Measurements from ENCODE around the gene GOLIM4.

The GOLIM4 gene

GRCh38 chr3:168051070-168051469, 44.7 kb downstream of the GOLIM4 start:
- H3K27ac ChIP-seq (ENCODE audit: insufficient read depth, low read length, poor library complexity, severe bottlenecking) = no peak overlapping the region
- H3K4me3 ChIP-seq (ENCODE audit: insufficient read depth, low read depth, low read length, poor library complexity, severe bottlenecking) = no peak overlapping the region
- H3K27me3 ChIP-seq (replicated peaks; ENCODE audit: control insufficient read depth, insufficient read depth, low read length, poor library complexity, severe bottlenecking) = no peaks in the 10 kb centered on the region
- no peaks in the 10 kb centered on the region for H3K36me3 ChIP-seq (ENCODE audit: control insufficient read depth, insufficient read depth, low read length)
- no peak for DNase-seq
- no peaks in the 10 kb centered on the region for H3K4me1 ChIP-seq (ENCODE audit: control insufficient read depth, insufficient read depth, low read length, poor library complexity, severe bottlenecking)
- H3K9me3 ChIP-seq (ENCODE audit: control insufficient read depth, low read length) = no peaks in the 10 kb centered on the region

- H3K36me3 ChIP-seq (ENCODE audit: control insufficient read depth, insufficient read depth, low read length) = no peaks in the 10 kb centered on the region
- no peak for DNase-seq
- no peaks in the 10 kb centered on the region for H3K9me3 ChIP-seq (ENCODE audit: control insufficient read depth, low read length)
- no peaks in the 10 kb centered on the region for H3K27me3 ChIP-seq (replicated peaks; ENCODE audit: control insufficient read depth, insufficient read depth, low read length, poor library complexity, severe bottlenecking)
- H3K27ac ChIP-seq (ENCODE audit: insufficient read depth, low read length, poor library complexity, severe bottlenecking) = no peak overlapping the region
- H3K4me1 ChIP-seq (ENCODE audit: control insufficient read depth, insufficient read depth, low read length, poor library complexity, severe bottlenecking) = no peaks in the 10 kb centered on the region
- H3K4me3 ChIP-seq (ENCODE audit: insufficient read depth, low read depth, low read length, poor library complexity, severe bottlenecking) = no peak overlapping the region
These were observed 46.3 kb downstream of the GOLIM4 start for GRCh38 chr3:168049367-168049974.

- H3K27ac ChIP-seq (ENCODE audit: insufficient read depth, low read length, poor library complexity, severe bottlenecking) = no peak overlapping the region
These were observed 47.1 kb downstream of the GOLIM4 start for GRCh38 chr3:168048414-168049330.

GRCh38 chr3:168047936-168048335, 47.8 kb downstream of the GOLIM4 start:
- H3K4me1 ChIP-seq (ENCODE audit: control insufficient read depth, insufficient read depth, low read length, poor library complexity, severe bottlenecking) = no peaks in the 10 kb centered on the region
- H3K27ac ChIP-seq (ENCODE audit: insufficient read depth, low read length, poor library complexity, severe bottlenecking) = no peak overlapping the region
- no peaks in the 10 kb centered on the region for H3K9me3 ChIP-seq (ENCODE audit: control insufficient read depth, low read length)
- no peaks in the 10 kb centered on the region for H3K27me3 ChIP-seq (replicated peaks; ENCODE audit: control insufficient read depth, insufficient read depth, low read length, poor library complexity, severe bottlenecking)
- no peak for DNase-seq
- no peak overlapping the region for H3K4me3 ChIP-seq (ENCODE audit: insufficient read depth, low read depth, low read length, poor library complexity, severe bottlenecking)
- H3K36me3 ChIP-seq (ENCODE audit: control insufficient read depth, insufficient read depth, low read length) = no peaks in the 10 kb centered on the region

More at GRCh38 chr3:168048414-168049330, 47.1 kb downstream of the GOLIM4 start:
- Histone ChIP-seq H3K36me3 (ENCODE audit: control insufficient read depth, insufficient read depth, low read length) (no peaks in the 10 kb centered on the region), H3K9me3 (ENCODE audit: control insufficient read depth, low read length) (no peaks in the 10 kb centered on the region), H3K4me1 (ENCODE audit: control insufficient read depth, insufficient read depth, low read length, poor library complexity, severe bottlenecking) (no peaks in the 10 kb centered on the region), H3K27me3 (replicated peaks; ENCODE audit: control insufficient read depth, insufficient read depth, low read length, poor library complexity, severe bottlenecking) (no peaks in the 10 kb centered on the region), H3K4me3 (ENCODE audit: insufficient read depth, low read depth, low read length, poor library complexity, severe bottlenecking) (no peak overlapping the region)
- no peak for DNase-seq

- no peaks in the 10 kb centered on the region for H3K27me3 ChIP-seq (replicated peaks; ENCODE audit: control insufficient read depth, insufficient read depth, low read length, poor library complexity, severe bottlenecking)
- H3K9me3 ChIP-seq (ENCODE audit: control insufficient read depth, low read length) = no peaks in the 10 kb centered on the region
- H3K36me3 ChIP-seq (ENCODE audit: control insufficient read depth, insufficient read depth, low read length) = no peaks in the 10 kb centered on the region
- no peak for DNase-seq
- H3K4me3 ChIP-seq (ENCODE audit: insufficient read depth, low read depth, low read length, poor library complexity, severe bottlenecking) = no peak overlapping the region
- H3K4me1 ChIP-seq (ENCODE audit: control insufficient read depth, insufficient read depth, low read length, poor library complexity, severe bottlenecking) = no peaks in the 10 kb centered on the region
- no peak overlapping the region for H3K27ac ChIP-seq (ENCODE audit: insufficient read depth, low read length, poor library complexity, severe bottlenecking)
These were observed 48.4 kb downstream of the GOLIM4 start for GRCh38 chr3:168047190-168047795.

- Histone ChIP-seq H3K36me3 (ENCODE audit: control insufficient read depth, insufficient read depth, low read length) (no peaks in the 10 kb centered on the region), H3K27me3 (replicated peaks; ENCODE audit: control insufficient read depth, insufficient read depth, low read length, poor library complexity, severe bottlenecking) (no peaks in the 10 kb centered on the region), H3K4me3 (ENCODE audit: insufficient read depth, low read depth, low read length, poor library complexity, severe bottlenecking) (no peak overlapping the region), H3K9me3 (ENCODE audit: control insufficient read depth, low read length) (no peaks in the 10 kb centered on the region), H3K27ac (ENCODE audit: insufficient read depth, low read length, poor library complexity, severe bottlenecking) (no peak overlapping the region), H3K4me1 (ENCODE audit: control insufficient read depth, insufficient read depth, low read length, poor library complexity, severe bottlenecking) (no peaks in the 10 kb centered on the region)
- no peak for DNase-seq
These were observed 51.7 kb downstream of the GOLIM4 start for GRCh38 chr3:168044049-168044448.

- no peaks in the 10 kb centered on the region for H3K27me3 ChIP-seq (replicated peaks; ENCODE audit: control insufficient read depth, insufficient read depth, low read length, poor library complexity, severe bottlenecking)
- no peak for DNase-seq
- H3K9me3 ChIP-seq (ENCODE audit: control insufficient read depth, low read length) = no peaks in the 10 kb centered on the region
- H3K4me1 ChIP-seq (ENCODE audit: control insufficient read depth, insufficient read depth, low read length, poor library complexity, severe bottlenecking) = no peaks in the 10 kb centered on the region
- no peak overlapping the region for H3K4me3 ChIP-seq (ENCODE audit: insufficient read depth, low read depth, low read length, poor library complexity, severe bottlenecking)
- no peak overlapping the region for H3K27ac ChIP-seq (ENCODE audit: insufficient read depth, low read length, poor library complexity, severe bottlenecking)
- H3K36me3 ChIP-seq (ENCODE audit: control insufficient read depth, insufficient read depth, low read length) = no peaks in the 10 kb centered on the region
These were observed 55.0 kb downstream of the GOLIM4 start for GRCh38 chr3:168040607-168041208.

GRCh38 chr3:168037020-168037419, 58.7 kb downstream of the GOLIM4 start:
- Histone ChIP-seq H3K4me3 (ENCODE audit: insufficient read depth, low read depth, low read length, poor library complexity, severe bottlenecking) (no peak overlapping the region), H3K27me3 (replicated peaks; ENCODE audit: control insufficient read depth, insufficient read depth, low read length, poor library complexity, severe bottlenecking) (no peaks in the 10 kb centered on the region), H3K4me1 (ENCODE audit: control insufficient read depth, insufficient read depth, low read length, poor library complexity, severe bottlenecking) (no peaks in the 10 kb centered on the region), H3K27ac (ENCODE audit: insufficient read depth, low read length, poor library complexity, severe bottlenecking) (no peak overlapping the region), H3K9me3 (ENCODE audit: control insufficient read depth, low read length) (no peaks in the 10 kb centered on the region), H3K36me3 (ENCODE audit: control insufficient read depth, insufficient read depth, low read length) (no peaks in the 10 kb centered on the region)
- DNase-seq = no peak

GRCh38 chr3:168036619-168037018, 59.1 kb downstream of the GOLIM4 start:
- Histone ChIP-seq H3K4me3 (ENCODE audit: insufficient read depth, low read depth, low read length, poor library complexity, severe bottlenecking) (no peak overlapping the region), H3K27ac (ENCODE audit: insufficient read depth, low read length, poor library complexity, severe bottlenecking) (no peak overlapping the region), H3K27me3 (replicated peaks; ENCODE audit: control insufficient read depth, insufficient read depth, low read length, poor library complexity, severe bottlenecking) (no peaks in the 10 kb centered on the region), H3K36me3 (ENCODE audit: control insufficient read depth, insufficient read depth, low read length) (no peaks in the 10 kb centered on the region), H3K4me1 (ENCODE audit: control insufficient read depth, insufficient read depth, low read length, poor library complexity, severe bottlenecking) (no peaks in the 10 kb centered on the region), H3K9me3 (ENCODE audit: control insufficient read depth, low read length) (no peaks in the 10 kb centered on the region)
- no peak for DNase-seq
